HG03039 (cell line): Measurements from ENCODE around the gene WDR45B.

Source experiments
- ATAC-seq: cut with Tn5 transposase; IDR thresholded peaks from one replicate; pipeline ENCODE4 v1.9.1; 2021; ENCODE audit warnings: mild to moderate bottlenecking, moderate library complexity; ENCODE audit not compliant: unreplicated experiment

WDR45B gene

GRCh38 chr17:82678265-82678891 lies 30.1 kb upstream of the WDR45B start:
- no peak for ATAC-seq

DNA sequence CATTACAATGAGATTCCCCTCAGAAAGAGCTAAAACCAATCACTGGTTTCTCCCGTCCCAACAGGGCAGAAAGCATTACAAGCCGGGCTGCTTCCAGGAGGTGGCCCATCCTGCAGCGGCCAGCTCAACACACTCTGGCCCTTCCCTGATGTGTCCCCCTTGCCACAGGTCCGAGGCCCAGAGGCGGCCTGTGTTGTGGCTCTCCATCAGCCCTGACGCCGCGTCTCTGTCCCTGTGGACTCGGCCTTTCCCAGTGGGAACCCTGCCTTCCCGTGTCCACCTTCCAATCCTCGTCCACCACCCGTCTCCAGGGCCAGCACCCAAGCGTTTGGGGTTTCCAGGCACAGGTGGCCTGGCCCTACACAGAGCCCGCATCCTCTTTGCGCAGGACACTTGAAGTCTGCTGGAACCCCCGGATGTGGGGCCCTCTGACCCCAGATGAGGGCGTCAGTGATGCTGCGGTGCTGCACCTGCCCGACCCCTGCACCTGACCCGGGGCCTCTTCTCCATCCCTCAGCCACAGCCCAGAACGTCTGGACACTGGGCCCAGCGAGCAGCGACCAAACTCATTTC lies 29.2 kb upstream of the WDR45B start:
- ATAC-seq, result no peak

DNA sequence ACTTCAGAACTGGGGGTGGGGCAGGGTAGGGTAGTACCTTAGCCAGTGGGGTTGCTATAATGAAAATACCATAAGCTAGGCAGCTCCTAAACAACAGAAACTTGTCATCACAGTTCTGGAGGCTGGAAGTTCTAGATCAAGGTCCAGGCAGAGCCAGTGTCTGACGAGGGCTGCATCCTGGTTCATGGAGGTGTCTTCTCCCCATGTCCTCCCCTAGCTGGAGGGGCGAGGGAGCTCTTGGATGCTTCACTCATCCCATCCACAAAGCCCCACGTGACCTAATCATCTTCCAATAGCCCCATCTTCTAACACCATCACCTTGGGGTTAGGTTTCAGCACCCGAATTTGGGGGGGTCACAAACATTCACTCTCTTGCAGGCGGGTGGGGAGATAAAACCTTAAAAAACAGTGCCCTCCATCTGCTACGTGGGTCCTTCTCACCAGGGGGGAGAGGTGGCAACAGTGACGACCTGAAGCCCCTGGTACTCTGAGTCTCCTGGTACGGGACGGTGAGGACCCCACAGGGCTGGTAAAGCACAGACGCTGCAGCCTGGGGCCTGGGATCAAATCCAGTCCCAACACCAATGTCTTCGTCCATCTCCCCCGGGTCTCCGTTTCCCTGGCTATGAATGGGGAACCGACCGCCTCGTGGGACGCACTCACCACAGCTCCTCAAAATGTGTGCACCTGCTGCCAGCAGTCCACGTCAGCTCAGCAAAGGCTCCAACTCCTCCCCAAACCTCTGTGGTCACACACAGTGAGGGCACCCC lies 27.4 kb upstream of the WDR45B start:
- no peak for ATAC-seq

DNA sequence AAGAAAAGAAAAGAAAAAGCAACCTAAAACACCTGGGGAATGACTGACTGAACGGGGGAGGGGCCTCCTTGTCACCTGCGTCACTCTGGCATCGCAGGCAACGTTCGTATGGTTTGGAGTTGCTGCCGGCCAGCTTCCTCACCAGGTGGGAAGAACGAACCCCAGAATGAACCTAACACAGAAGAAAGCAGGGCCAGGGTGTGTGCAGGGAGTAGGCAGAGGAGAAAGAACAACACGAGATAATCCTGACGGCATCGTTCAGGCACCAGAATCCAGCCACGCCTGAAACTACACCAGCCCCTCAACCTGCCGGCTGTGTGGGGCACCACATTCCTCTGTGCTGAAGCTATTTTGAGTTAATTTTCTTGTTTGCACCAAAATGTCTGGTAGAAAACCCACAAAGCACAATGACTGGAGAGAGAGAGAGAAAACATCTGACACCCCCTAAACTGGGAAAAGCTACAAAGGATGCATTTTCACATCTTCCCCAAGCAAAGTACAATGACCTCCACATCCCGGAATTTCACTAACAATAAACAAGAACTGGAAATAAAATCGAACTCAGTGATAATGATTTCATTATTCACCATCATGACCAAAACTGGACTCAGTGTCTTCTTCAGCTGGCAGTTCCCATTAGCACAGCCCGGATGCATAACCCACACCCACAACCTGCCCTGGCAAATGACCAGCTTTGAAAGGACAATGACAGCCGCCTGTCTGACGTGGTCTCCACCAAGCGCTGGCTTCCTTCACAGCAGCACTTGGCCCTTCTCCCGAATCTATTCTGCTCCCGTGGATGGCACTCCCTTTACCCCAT lies 26.6 kb upstream of the WDR45B start:
- no peak for ATAC-seq

GRCh38 chr17:82670661-82671450 lies 22.6 kb upstream of the WDR45B start:
- no peak for ATAC-seq

- no peak for ATAC-seq
Observed at GRCh38 chr17:82668631-82669099, 20.4 kb upstream of the WDR45B start.

- ATAC-seq, result no peak
Observed at GRCh38 chr17:82668024-82668630, 19.9 kb upstream of the WDR45B start.

- no peak for ATAC-seq
Observed at GRCh38 chr17:82667668-82668000, 19.4 kb upstream of the WDR45B start.

DNA sequence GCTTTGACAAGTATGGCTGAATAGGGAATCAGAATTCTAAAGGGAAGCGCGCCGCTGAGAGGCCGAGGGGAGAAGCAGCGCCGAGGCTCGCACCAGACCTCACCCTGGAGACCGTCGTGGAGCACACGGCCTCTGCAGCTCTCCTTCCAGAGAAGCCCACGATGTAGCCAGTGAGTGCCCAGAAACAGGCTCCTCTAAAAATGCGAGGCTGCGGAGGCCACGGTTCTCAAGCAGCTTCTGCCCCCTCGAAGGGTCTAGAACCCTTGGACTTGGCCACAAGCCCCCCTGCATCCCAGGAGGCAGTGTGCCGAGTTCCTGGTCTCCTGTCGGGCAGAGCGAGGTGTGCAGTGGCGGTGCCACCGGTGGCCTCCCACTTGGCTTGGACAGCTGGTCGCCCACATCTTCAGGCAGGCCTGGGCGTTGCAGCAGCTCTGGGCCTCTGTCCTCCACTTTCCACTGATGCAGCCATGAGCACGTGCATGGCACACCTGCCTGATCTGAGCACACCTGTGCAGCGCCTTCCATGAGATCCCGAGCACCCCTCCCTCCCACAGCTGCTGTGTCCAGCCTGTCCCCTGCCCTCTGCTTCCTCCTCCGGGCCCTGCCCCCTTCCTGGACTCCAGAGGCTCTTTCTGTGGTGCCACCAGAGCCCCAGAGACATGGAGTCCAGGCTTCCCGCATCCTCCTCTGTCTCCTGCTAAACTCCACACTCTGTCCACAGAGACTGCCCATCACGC lies 18.9 kb upstream of the WDR45B start:
- ATAC-seq, result no peak

DNA sequence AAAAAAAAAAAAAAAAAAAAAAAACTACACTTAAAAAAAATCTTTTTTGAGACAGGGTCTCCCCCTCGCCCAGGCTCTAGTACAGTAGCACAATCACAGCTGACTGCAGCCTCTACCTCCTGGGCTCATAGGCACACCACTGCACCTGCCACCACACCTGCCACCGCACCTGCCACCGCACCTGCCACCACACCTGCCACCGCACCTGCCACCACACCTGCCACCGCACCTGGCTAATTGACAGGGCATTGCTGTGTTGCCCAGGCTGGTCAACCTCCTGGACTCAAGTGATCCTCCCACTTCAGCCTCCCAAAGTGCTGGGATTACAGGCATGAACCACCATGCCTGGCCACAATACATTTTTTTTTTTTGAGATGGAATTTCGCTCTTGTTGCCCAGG lies 17.6 kb upstream of the WDR45B start:
- no peak for ATAC-seq

GRCh38 chr17:82665217-82665616 lies 17.0 kb upstream of the WDR45B start:
- ATAC-seq, result no peak

DNA sequence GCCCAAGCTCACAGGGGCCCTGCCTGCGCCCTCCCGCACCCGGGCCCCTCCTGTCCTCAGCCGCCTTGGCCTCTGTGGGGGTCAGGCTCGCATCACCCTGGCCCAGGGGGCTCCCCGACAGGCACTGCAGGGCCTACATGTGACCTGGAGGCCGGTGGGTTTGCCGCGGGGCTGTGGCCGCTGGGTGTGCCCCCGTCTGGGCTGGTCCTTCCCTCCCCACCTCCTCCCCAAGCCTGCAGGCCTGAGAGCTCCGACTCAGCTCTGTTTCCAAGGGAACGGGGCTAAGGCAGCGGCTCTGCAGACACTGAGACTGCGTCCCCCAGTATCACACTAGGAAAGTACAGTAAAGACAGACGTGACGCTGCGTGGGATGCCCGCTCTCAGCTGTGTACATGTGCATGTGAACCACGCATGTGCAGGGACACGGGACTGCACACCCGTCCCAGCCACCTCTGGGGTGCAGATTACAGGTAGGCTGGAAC lies 16.5 kb upstream of the WDR45B start:
- ATAC-seq, result no peak

- no peak for ATAC-seq
Observed at GRCh38 chr17:82664276-82664575, 16.0 kb upstream of the WDR45B start.

- no peak for ATAC-seq
Observed at GRCh38 chr17:82663381-82664275, 15.4 kb upstream of the WDR45B start.

DNA sequence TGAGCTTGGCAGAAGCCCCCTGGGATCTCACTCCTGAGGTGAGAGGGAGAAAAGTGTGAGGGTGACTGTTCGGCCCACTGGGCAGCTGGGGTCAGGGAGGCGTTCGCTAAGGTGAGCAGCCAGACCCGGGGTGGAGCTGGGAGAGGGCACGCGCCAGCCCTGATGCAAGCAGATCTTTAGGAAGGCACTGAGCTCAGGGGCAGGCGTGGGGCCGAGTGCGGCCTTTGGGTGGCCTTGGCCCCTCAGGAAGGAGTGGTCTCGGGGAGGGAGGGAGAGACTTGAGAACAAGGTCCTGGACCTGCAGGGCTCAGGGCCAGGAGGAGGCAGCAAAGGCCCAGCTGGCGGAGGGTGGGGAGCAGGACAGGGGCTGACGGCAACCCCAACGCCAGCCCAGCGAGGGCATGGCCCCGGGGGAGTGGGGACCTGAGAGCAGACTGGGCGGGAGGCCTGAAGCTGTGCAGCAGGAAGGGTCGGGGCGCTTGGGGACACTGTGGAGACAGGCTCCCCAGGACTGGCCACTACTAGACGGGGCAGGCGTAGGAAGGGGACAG lies 14.5 kb upstream of the WDR45B start:
- ATAC-seq, result no peak

GRCh38 chr17:82661717-82662683 lies 13.8 kb upstream of the WDR45B start:
- ATAC-seq, result no peak

DNA sequence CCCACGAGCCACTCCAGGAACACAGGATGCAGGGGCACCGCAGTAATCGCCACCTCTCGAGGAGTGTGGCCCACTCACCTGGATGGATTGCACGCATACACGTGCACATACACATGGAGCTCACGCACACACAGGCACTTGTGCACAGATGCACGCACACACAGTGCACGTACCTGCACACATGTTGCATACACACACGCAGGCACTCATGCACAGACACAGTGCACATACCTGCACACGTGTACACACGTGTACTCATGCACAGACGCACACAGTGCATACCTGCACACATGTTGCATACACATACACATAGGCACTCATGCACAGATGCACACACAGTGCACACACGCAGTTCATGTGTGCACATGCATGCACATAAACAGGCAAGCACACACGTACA lies 11.6 kb upstream of the WDR45B start:
- ATAC-seq, result no peak
